GM23338 (cell line): ENCODE results near the gene CELSR1. TPM values are rescaled to one million over a fixed set of nuclear protein-coding genes. Genes with fewer than 3 reads are reported as not detected.

Experiments used
- ATAC-seq: fragments of 200-7000 bp; cut with Tn5 transposase; 3 replicates; pipeline ENCODE4 v1.9.1; 2020
- DNase-seq: peaks from one replicate; pipeline ENCODE4 v3.0.0-alpha.2; 2015; ENCODE audit warnings: low spot score
- H2AFZ ChIP-seq: fragments of 200-600 bp; sonication (generic); 2 replicates; pipeline ENCODE4 v1.8.0; 2016; ENCODE audit warnings: antibody characterized with exemption, mild to moderate bottlenecking, moderate library complexity
- H3F3A ChIP-seq: fragments of 200-600 bp; sonication (generic); replicated peaks from 2 replicates; pipeline ENCODE4 v1.8.0; 2017; ENCODE audit warnings: antibody characterized with exemption, mixed run types, low read depth
- H3K27ac ChIP-seq: fragments of 200-600 bp; sonication (generic); 2 replicates; pipeline ENCODE4 v1.6.1; 2016; ENCODE audit warnings: low read depth
- H3K27me3 ChIP-seq: fragments of 200-600 bp; sonication (generic); 2 replicates; pipeline ENCODE4 v1.8.0; 2016; ENCODE audit warnings: mild to moderate bottlenecking, mixed run types, moderate library complexity; ENCODE audit not compliant: insufficient read depth
- H3K36me3 ChIP-seq: fragments of 200-600 bp; sonication (generic); 2 replicates; pipeline ENCODE4 v1.8.0; 2016; ENCODE audit warnings: mild to moderate bottlenecking; ENCODE audit not compliant: insufficient read depth
- H3K4me1 ChIP-seq: fragments of 200-600 bp; sonication (generic); 2 replicates; pipeline ENCODE4 v1.8.0; 2016; ENCODE audit warnings: mild to moderate bottlenecking, moderate library complexity; ENCODE audit not compliant: insufficient read depth
- H3K4me2 ChIP-seq: fragments of 200-600 bp; sonication (generic); 2 replicates; pipeline ENCODE4 v1.7.1; 2017; ENCODE audit warnings: mixed run types
- H3K4me3 ChIP-seq: fragments of 200-600 bp; sonication (generic); 2 replicates; pipeline ENCODE4 v1.6.1; 2016; ENCODE audit warnings: mixed run types
- H3K79me2 ChIP-seq: fragments of 200-600 bp; sonication (generic); replicated peaks from 2 replicates; pipeline ENCODE4 v1.8.0; 2017; ENCODE audit warnings: mild to moderate bottlenecking; ENCODE audit not compliant: insufficient read depth
- H3K9me2 ChIP-seq: fragments of 200-600 bp; sonication (generic); 2 replicates; pipeline ENCODE4 v1.8.0; 2017; ENCODE audit not compliant: insufficient read depth
- H4K20me1 ChIP-seq: fragments of 200-600 bp; sonication (generic); replicated peaks from 2 replicates; pipeline ENCODE4 v1.8.0; 2017; ENCODE audit warnings: mild to moderate bottlenecking; ENCODE audit not compliant: insufficient read depth
- H3K27ac Mint-ChIP-seq: 2 replicates; pipeline ENCODE4 v1.8.0; 2020; ENCODE audit warnings: inconsistent platforms, mild to moderate bottlenecking, moderate library complexity, mixed read lengths
- H3K27me3 Mint-ChIP-seq: 3 replicates; pipeline ENCODE4 v1.8.0; 2022; ENCODE audit warnings: low read depth, mild to moderate bottlenecking, moderate library complexity, mixed read lengths, inconsistent platforms; ENCODE audit not compliant: insufficient read depth, poor library complexity
- H3K36me3 Mint-ChIP-seq: 3 replicates; pipeline ENCODE4 v1.8.0; 2021; ENCODE audit warnings: low read depth, mild to moderate bottlenecking, inconsistent platforms, moderate library complexity, mixed read lengths
- H3K4me1 Mint-ChIP-seq: 3 replicates; pipeline ENCODE4 v1.8.0; 2020; ENCODE audit warnings: mild to moderate bottlenecking, inconsistent platforms, mixed read lengths
- H3K4me3 Mint-ChIP-seq: 3 replicates; pipeline ENCODE4 v1.8.0; 2021; ENCODE audit warnings: moderate library complexity, mild to moderate bottlenecking, inconsistent platforms, mixed read lengths
- H3K9me3 Mint-ChIP-seq: 3 replicates; pipeline ENCODE4 v1.8.0; 2020; ENCODE audit warnings: moderate library complexity, mild to moderate bottlenecking, inconsistent platforms, mixed read lengths
- CREB1 ChIP-seq: fragments of 250-450 bp; sonication (Bioruptor Pico); IDR thresholded peaks from 2 replicates; pipeline ENCODE4 v1.5.0; 2020; ENCODE audit warnings: low read depth, mild to moderate bottlenecking, moderate library complexity
- CTCF ChIP-seq, 2 experiments: fragments of 200-600 bp in 1 of 2; sonication (generic) in 1 of 2; conservative IDR thresholded peaks; 2 replicates each; pipeline versions ENCODE4 v1.5.1 to v1.6.1; 2016 to 2017; ENCODE audit warnings: antibody characterized with exemption in 2 of 2, low read depth in 2 of 2, mild to moderate bottlenecking in 2 of 2, moderate library complexity in 1 of 2
- EZH2 ChIP-seq: fragments of 200-600 bp; sonication (generic); IDR thresholded peaks from one replicate; pipeline ENCODE4 v1.8.0; 2017; ENCODE audit warnings: antibody characterized with exemption, mild to moderate bottlenecking, low read depth; ENCODE audit not compliant: unreplicated experiment
- EZH2phosphoT487 ChIP-seq: fragments of 200-600 bp; sonication (generic); IDR thresholded peaks from one replicate; pipeline ENCODE4 v1.8.1; 2018; ENCODE audit warnings: antibody characterized with exemption; ENCODE audit not compliant: unreplicated experiment
- JUNB ChIP-seq: IDR thresholded peaks from one replicate; pipeline ENCODE4 v1.6.1; 2016; ENCODE audit warnings: antibody characterized with exemption; ENCODE audit not compliant: unreplicated experiment
- NANOG ChIP-seq: IDR thresholded peaks from 2 replicates; pipeline ENCODE4 v1.6.1; 2016; ENCODE audit warnings: antibody characterized with exemption, borderline replicate concordance
- POLR2AphosphoS5 ChIP-seq: IDR thresholded peaks from 2 replicates; pipeline ENCODE4 v1.6.1; 2016; ENCODE audit warnings: antibody characterized with exemption, low read depth
- REST ChIP-seq: IDR thresholded peaks from one replicate; pipeline ENCODE4 v1.6.1; 2018; ENCODE audit warnings: antibody characterized with exemption; ENCODE audit not compliant: unreplicated experiment
- ZNF114 ChIP-seq: fragments of 250-450 bp; sonication (Bioruptor Pico); IDR thresholded peaks from 2 replicates; pipeline ENCODE4 v1.5.0; 2020; ENCODE audit warnings: mild to moderate bottlenecking, moderate library complexity
- ZNF331 ChIP-seq: fragments of 250-450 bp; sonication (Bioruptor Pico); IDR thresholded peaks from 2 replicates; pipeline ENCODE4 v1.5.0; 2020; ENCODE audit warnings: low read depth, mild to moderate bottlenecking, moderate library complexity
- ZNF462 ChIP-seq: fragments of 250-450 bp; sonication (Bioruptor Pico); IDR thresholded peaks from 2 replicates; pipeline ENCODE4 v1.5.0; 2020; ENCODE audit warnings: mild to moderate bottlenecking, moderate library complexity
- polyA plus RNA-seq: library from polyadenylated mRNA; unstranded; fragments of >200 nt; fragmentation: Nextera tagmentation; extraction: Ambion mirVana; gene quantifications from 2 replicates; pipeline ENCODE4 v1.2.1, GENCODE V29; 2016
- total RNA-seq: library from RNA; depleted of rRNA; stranded (reverse); fragments of >200 nt; shearing (Covaris generic); gene quantifications from 2 replicates; pipeline ENCODE4 v1.2.3, GENCODE V29; 2014

CELSR1 gene
- total and polyA plus RNA-seq, 2 experiments from 2014 or later: 4.8 to 20.4 TPM

- TF ChIP-seq ZNF462 (CRISPR knock-in tag): no peak
- TF ChIP-seq NANOG: no peak
- TF ChIP-seq EZH2phosphoT487: no peak
Measured at GRCh38 chr22:46317646-46318045, 219.8 kb downstream of the CELSR1 start (continued).

GRCh38 chr22:46315976-46316375 is 221.4 kb downstream of the CELSR1 start:
- Histone ChIP-seq H4K20me1 (no peaks in the 10 kb centered on the region; the same call in 1 of the 2 replicates), H3K4me2 (no peak overlapping the region), H3K36me3 (peaks cover 14% of the 10 kb centered on the region), H3K79me2 (no peaks in the 10 kb centered on the region; the same call in 1 of the 2 replicates), H2AFZ (no peak overlapping the region), H3K27me3 (no peaks in the 10 kb centered on the region), H3K4me3 (no peak overlapping the region), H3K27ac (no peak overlapping the region), H3K4me1 (no peaks in the 10 kb centered on the region), H3K9me2 (no peaks in the 10 kb centered on the region), H3F3A (no peaks in the 10 kb centered on the region)
- Mint-ChIP-seq H3K9me3 (no peaks in the 10 kb centered on the region), H3K4me3 (no peak overlapping the region), H3K27ac (no peak overlapping the region), H3K27me3 (peaks cover 2% of the 10 kb centered on the region), H3K36me3 (peaks cover 54% of the 10 kb centered on the region), H3K4me1 (no peaks in the 10 kb centered on the region)
- DNase-seq (no peak), ATAC-seq (no peak)
- no peak for TF ChIP-seq REST
- no peak for TF ChIP-seq CREB1
- no peak for TF ChIP-seq JUNB
- TF ChIP-seq ZNF114 (CRISPR knock-in tag): no peak
- TF ChIP-seq POLR2AphosphoS5: no peak
- no peak for TF ChIP-seq ZNF331
- no peak for TF ChIP-seq EZH2
- TF ChIP-seq CTCF (conservative IDR thresholded peaks at IDR 0.05; ENCODE audit: low read depth in 2 of 2): no peak
